ENCODE results near the gene ATE1.

ATE1 gene

GRCh38 chr10:121864653-121865052 lies 63.2 kb downstream of the ATE1 start:
- TF ChIP-seq, protein P1, sequence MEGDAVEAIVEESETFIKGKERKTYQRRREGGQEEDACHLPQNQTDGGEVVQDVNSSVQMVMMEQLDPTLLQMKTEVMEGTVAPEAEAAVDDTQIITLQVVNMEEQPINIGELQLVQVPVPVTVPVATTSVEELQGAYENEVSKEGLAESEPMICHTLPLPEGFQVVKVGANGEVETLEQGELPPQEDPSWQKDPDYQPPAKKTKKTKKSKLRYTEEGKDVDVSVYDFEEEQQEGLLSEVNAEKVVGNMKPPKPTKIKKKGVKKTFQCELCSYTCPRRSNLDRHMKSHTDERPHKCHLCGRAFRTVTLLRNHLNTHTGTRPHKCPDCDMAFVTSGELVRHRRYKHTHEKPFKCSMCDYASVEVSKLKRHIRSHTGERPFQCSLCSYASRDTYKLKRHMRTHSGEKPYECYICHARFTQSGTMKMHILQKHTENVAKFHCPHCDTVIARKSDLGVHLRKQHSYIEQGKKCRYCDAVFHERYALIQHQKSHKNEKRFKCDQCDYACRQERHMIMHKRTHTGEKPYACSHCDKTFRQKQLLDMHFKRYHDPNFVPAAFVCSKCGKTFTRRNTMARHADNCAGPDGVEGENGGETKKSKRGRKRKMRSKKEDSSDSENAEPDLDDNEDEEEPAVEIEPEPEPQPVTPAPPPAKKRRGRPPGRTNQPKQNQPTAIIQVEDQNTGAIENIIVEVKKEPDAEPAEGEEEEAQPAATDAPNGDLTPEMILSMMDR (conservative IDR thresholded peaks at IDR 0.05): no peak
- TF ChIP-seq ZFX (IDR thresholded peaks at IDR 0.05): no peak
- H3K27ac ChIP-seq: no peak overlapping the region

- H3K27ac ChIP-seq: no peak overlapping the region
- TF ChIP-seq ZFX (IDR thresholded peaks at IDR 0.05): no peak
- TF ChIP-seq, protein P1 (conservative IDR thresholded peaks at IDR 0.05): no peak
Measured at GRCh38 chr10:121864168-121864567, 63.7 kb downstream of the ATE1 start.

GRCh38 chr10:121862649-121863048 lies 65.2 kb downstream of the ATE1 start:
- TF ChIP-seq ZFX (IDR thresholded peaks at IDR 0.05): no peak
- TF ChIP-seq, protein P1 (conservative IDR thresholded peaks at IDR 0.05): no peak

GRCh38 chr10:121862042-121862441 lies 65.8 kb downstream of the ATE1 start:
- no peak overlapping the region for H3K27ac ChIP-seq
- TF ChIP-seq ZFX (IDR thresholded peaks at IDR 0.05): no peak
- TF ChIP-seq, protein P1 (conservative IDR thresholded peaks at IDR 0.05): no peak

More at GRCh38 chr10:121862649-121863048, 65.2 kb downstream of the ATE1 start:
- no peak overlapping the region for H3K27ac ChIP-seq

- no peak overlapping the region for H3K27ac ChIP-seq
- TF ChIP-seq, protein P1 (conservative IDR thresholded peaks at IDR 0.05): no peak
- TF ChIP-seq ZFX (IDR thresholded peaks at IDR 0.05): no peak
Measured at GRCh38 chr10:121860810-121861209, 67.0 kb downstream of the ATE1 start.

DNA sequence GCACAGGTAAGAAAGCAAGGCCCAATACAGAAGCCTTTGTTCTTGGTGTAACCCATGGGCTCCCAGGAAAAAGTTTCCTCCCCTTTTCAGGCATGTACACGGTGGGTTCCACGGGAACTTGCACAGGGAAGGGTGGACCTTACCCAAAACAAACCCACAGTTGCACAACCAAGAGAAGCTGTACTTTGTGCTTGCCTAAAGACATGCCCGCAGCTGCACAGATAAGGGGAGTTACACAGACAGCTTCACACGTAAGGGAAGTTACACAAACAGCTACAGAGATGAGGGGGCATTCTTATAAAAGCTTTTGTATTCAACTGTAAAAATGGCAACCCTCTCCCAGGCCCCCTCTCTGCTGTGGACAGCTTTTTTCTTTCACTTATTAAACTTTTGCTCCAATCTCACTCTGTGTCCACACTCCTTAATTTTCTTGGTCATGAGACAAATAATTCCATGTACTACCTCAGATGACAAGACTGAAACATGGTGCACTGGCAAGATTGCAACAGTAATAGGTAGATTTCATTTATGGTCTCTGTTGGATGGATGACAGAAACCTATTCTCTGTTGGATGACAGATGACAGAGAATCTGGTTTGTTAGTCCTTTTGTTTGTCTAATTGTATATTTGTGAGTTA lies 72.9 kb downstream of the ATE1 start:
- TF ChIP-seq ZFX (IDR thresholded peaks at IDR 0.05): no peak
- TF ChIP-seq, protein P1 (conservative IDR thresholded peaks at IDR 0.05): no peak
- H3K27ac ChIP-seq: no peak overlapping the region

DNA sequence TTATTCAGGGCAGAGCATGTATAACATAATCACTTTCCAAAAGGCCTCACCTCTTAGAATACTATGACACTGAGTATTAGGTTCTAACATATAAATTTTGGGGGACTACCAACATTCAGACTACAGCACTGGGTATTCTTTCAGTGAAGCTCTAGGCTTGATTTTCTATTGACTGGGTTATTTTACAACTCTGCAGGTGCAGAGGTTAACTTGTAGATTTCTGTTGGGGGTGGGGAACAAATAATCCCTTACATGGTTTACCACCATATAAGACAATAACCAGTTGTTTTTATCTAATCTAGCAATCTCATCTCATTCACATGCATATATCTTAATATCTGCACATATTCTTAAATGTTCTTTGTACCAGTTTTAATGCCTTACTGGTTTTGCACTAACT lies 73.9 kb downstream of the ATE1 start:
- TF ChIP-seq, protein P1 (conservative IDR thresholded peaks at IDR 0.05): no peak
- no peak for TF ChIP-seq ZFX (IDR thresholded peaks at IDR 0.05)
- no peak overlapping the region for H3K27ac ChIP-seq
